Regular cardiac myocyte (primary cell): ENCODE results near the gene ARF4. TPM values are rescaled to one million over a fixed set of nuclear protein-coding genes. Genes with fewer than 3 reads are reported as not detected.

Experiments used
- total RNA-seq: library from RNA; depleted of rRNA; stranded (reverse); fragments of >200 nt; gene quantifications from 2 replicates; pipeline ENCODE4 v1.2.3, GENCODE V29; 2014

The ARF4 gene
- 205 and 276 TPM in 2 replicates for total RNA-seq

GRCh38 chr3:57597127-57597923, at the start of gene ARF4:
ARF4 (minus strand) TSS chr3:57597344; CDS start chr3:57597140, 204 bp downstream.

GRCh38 chr3:57555738-57556458, 41.2 kb downstream of the ARF4 start, which contains the start of gene PDE12:
PDE12 (plus strand) TSS chr3:57556274; CDS start chr3:57556380, 106 bp downstream.

GRCh38 chr3:57544181-57545125, 52.7 kb downstream of the ARF4 start, which contains the start of gene DNAH12:
DNAH12 (minus strand) TSS chr3:57544344; CDS start chr3:57542870, 1,474 bp downstream.

Other genes with a start within 250 kb of the ARF4 start
- under 0.01 and 0.28 TPM in 2 replicates for gene DNAH12, start 53.0 kb downstream of the ARF4 start, total RNA-seq
- gene PDE12, start 41.1 kb downstream of the ARF4 start, total RNA-seq = 13.0 and 25.3 TPM in 2 replicates
- gene DENND6A, start 95.7 kb upstream of the ARF4 start, total RNA-seq = 16.9 and 19.2 TPM in 2 replicates
- 40.3 and 44.3 TPM in 2 replicates for gene SLMAP, start 159.0 kb upstream of the ARF4 start, total RNA-seq